WI38 (cell line): ENCODE data around the gene LRRC49.
"Not testable (repeated sequence)": the region's sequence is repeated elsewhere in the genome, so short reads cannot be mapped to it uniquely, and the experiment has no call there.

ENCODE experiments used
- H3K4me3 ChIP-seq: 2 replicates; pipeline ENCODE4 v1.5.1; 2011; ENCODE audit warnings: low read depth, mild to moderate bottlenecking, control low read depth, low read length
- TF ChIP-seq, protein P1 (sequence below): IDR thresholded peaks from 2 replicates; pipeline ENCODE4 v1.5.1; 2012; ENCODE audit warnings: low read depth, mild to moderate bottlenecking, control low read depth, low read length

LRRC49 gene

DNA sequence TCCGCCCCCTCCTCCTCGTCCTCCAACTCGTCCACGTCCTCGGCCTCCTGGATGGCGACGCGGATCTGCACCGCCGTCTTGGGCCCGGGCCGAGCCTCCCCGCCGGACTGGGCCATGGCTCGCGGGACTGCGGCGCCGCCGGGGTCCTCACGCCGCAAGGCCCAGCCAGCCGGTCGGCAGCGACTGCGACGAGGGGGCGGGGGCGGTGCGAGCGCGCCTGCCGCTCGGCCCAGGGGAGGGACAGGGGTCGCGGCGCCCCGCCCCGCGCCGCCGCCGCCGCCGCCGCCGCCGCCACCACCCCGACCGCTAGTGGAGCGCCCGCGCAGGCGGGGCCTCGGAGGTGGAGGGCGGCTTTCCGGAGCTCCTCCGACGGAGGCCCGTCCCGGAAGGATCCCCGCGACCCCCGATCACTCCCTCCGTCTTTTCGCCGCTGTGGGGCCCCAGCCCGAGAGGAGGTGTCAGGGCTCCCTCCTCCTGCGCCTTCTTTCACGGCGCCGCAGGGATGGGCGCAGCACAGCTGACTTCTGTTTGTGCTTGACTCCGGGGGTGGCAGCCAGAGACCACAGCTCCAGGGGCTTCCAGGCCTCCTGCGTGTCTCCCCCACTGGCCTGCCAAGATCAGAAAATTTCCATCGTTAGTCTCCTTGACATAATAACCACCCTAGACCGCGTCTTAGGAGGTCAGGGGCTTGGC lies 38.5 kb upstream of the LRRC49 start, which contains the start of gene LARP6:
Gene LARP6, minus strand, starts transcription at position 185 of the 693 bp plus-strand sequence. Its CDS starts 69 bp downstream, at position 116.
- TF ChIP-seq, protein P1, sequence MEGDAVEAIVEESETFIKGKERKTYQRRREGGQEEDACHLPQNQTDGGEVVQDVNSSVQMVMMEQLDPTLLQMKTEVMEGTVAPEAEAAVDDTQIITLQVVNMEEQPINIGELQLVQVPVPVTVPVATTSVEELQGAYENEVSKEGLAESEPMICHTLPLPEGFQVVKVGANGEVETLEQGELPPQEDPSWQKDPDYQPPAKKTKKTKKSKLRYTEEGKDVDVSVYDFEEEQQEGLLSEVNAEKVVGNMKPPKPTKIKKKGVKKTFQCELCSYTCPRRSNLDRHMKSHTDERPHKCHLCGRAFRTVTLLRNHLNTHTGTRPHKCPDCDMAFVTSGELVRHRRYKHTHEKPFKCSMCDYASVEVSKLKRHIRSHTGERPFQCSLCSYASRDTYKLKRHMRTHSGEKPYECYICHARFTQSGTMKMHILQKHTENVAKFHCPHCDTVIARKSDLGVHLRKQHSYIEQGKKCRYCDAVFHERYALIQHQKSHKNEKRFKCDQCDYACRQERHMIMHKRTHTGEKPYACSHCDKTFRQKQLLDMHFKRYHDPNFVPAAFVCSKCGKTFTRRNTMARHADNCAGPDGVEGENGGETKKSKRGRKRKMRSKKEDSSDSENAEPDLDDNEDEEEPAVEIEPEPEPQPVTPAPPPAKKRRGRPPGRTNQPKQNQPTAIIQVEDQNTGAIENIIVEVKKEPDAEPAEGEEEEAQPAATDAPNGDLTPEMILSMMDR = no peak
- peak within 1 kb of the TSS; percentile 79 for H3K4me3 ChIP-seq

DNA sequence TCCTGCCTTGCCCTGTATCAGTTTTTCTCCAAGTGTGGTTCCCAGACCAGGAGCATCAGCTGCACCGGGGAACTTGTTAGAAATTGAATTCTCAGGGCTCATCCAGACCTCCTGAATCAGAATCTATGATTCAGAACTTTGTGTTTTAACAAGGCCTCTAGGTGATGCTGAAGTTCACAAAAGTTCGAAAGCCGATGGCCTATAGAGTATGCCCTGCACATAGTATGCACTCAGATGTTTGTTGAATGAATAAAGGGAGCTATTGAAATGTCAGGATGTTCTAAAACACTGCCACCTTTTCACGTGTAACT lies 38.0 kb upstream of the LRRC49 start:
- TF ChIP-seq, protein P1 = no peak
- H3K4me3 ChIP-seq = peak overlapping the region; percentile 79

DNA sequence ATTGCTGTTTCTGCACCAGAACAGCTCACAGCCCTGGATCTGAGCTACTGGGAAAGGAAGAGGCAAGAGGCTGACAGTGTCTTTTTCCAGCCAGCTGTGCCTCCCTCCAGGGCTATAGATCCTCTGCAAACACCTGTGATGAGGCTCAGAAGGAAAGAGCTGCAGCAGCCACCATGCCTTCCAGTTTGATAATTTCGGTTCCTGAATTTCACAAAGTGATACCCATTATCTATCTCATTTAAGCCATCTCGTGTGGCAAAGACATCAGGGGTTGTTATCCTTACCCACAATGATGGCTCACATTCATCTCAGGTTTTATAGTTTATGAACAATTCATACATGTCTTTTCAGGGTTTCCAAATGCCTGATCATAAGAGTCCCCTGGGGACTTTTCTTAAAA lies 36.9 kb upstream of the LRRC49 start:
- TF ChIP-seq, protein P1 = no peak
- peak overlapping the region; percentile 44 for H3K4me3 ChIP-seq

DNA sequence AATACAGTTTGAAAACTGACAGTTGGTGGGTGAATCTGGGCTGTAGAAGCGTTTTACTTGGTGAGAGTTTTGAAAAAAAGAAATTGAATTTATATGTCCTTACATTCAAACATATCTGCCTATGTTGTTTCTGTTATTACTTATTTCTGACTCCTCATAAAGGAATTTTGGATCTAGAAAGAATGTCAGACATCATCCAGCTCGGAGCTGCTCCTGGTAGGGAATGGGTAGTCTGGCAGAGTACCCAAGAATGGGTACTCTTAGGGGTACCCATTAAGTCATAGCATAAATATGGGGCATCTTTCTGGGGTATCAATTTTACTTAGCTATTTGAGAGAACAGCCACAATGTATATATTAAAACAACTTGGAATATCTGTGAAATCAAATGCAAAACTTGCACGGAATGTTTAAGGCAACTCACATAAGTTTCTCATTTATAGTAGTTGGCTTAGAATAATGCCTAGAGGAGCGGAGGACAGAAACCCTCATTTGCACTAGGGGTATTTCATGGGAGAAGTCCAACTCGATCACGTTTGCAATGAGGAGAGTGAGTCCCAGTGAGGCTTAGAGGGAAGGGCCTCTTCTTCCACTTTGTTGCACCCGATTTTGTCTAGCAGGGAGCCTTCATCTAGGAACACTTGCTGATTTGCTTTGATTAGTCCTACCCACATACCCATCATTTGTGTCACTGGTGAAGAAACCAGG lies 36.3 kb upstream of the LRRC49 start:
- TF ChIP-seq, protein P1 = no peak
- H3K4me3 ChIP-seq = peak overlapping the region; percentile 44

DNA sequence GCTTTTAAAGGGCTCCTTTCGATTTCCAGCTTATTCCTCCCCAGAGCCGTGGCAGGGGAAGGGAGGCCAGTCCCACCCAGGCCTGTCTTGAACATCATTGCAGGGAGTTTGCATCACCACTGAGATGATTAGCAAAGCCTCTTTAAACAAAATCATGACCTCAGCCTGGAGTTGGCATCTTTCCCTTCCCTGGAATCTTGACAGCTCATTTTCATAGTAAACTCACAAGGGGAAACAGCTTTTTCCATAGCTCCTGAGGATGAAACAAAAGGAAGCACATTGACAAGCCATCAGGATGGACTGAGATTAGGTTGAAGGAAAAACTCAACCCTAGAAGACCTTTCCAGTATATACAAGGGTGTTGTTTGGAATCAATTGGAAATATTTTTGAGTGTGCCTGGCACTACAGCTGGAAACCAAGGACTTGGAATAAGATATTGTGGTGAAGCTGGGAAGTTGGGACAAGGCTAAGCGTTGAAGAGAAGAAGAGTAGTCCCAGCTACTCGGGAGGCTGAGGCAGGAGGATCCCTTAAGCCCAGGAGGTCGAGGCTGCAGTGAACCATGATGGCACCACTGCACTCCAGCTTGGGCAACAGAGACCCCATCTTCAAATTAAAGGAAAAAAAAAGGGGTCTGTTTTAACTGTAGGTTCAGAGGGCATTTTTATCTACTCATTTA lies 35.6 kb upstream of the LRRC49 start:
- TF ChIP-seq, protein P1 = no peak
- H3K4me3 ChIP-seq = peak overlapping the region; percentile 44

DNA sequence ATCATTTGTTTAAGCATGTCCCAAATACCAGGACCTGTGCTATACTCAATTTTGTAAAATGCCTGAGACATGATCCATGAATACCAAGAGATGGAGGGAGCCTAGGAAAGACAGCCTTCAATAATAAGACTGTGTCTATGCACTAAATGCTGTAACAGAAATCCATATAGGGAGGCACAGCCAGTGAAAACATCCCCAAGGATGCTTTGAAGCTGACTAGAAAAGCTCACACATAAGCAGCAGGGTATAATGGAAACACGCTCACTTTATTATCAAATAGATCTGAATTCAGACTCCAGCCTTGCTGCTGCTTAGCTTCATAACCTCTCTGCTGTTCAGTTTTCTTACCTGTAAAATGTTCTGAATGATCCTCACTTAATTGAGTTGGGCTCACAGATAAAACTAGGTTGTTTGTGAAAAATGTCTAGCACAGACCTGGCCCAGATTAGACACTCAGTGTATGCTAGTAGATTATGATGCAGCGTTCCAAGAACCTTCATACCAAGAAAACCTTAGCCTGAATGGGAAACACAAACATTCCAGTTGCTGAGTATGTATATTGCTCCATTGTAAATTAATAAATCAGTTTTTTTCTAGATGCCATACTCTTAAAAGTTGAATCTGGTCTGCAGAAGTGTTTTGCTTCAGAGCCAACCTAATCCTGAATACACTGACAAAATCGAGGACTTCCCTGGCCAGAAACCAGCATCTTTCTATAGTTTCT lies 34.9 kb upstream of the LRRC49 start:
- TF ChIP-seq, protein P1 = no peak
- H3K4me3 ChIP-seq = no peak overlapping the region

DNA sequence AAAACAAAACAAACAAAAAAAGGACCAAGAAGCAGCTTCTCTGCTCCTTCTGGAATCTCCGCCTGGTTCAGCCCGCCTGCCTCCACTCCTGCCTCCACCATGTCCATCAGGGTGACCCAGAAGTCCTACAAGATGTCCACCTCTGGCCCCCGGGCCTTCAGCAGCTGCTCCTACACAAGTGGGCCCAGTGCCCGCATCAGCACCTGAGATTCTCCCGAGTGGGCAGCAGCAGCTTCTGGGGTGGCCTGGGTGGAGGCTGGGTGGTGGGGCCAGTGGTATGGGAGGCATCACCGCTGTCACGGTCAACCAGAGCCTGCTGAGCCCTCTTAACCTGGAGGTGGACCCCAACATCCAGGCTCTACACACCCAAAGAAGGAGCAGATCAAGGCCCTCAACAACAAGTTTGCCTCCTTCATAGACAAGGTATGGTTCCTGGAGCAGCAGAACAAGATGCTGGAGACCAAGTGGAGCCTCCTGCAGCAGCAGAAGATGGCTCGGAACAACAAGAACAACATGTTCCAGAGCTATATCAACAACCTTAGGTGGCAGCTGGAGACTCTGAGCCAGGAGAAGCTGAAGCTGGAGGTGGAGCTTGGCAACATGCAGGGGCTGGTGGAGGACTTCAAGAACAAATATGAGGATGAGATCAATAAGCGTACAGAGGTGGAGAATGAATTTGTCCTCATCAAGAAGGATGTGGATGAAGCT lies 33.9 kb upstream of the LRRC49 start:
- H3K4me3 ChIP-seq = not testable (repeated sequence)
